Posterior vena cava (tissue), 2 donors: ENCODE measurements around the gene CXCL16. TPM values are rescaled to one million over a fixed set of nuclear protein-coding genes. Genes with fewer than 3 reads are reported as not detected.
A peak's percentile ranks its signal among the peaks of the same experiment; 100 is the strongest.
"Not testable (repeated sequence)": the region's sequence is repeated elsewhere in the genome, so short reads cannot be mapped to it uniquely, and the experiment has no call there.

Experiments
- DNase-seq: peaks from one replicate; pipeline ENCODE4 v3.0.0-alpha.2; 2020; ENCODE audit warnings: low spot score
- intact Hi-C, 2 donors: fragments of 100-400 bp; cut with DNase I; formaldehyde crosslinking; loops; one replicate each; pipeline versions ENCODE4 v1.14.1 to v1.14.2; 2022 to 2023
- total RNA-seq, 2 donors: library from RNA; stranded (reverse); fragmentation: NEBNext Ultra II Directional; extraction: Animal tissue kit (Norgen Biotek cat#: 25700); gene quantifications; one replicate each; pipeline ENCODE4 v1.2.1, GENCODE V29; 2021
- donor health status: DM: yes; HTN: yes; CAD: no.
- donor health status: DM: yes; HTN: yes; CAD: no.

The CXCL16 gene
- total RNA-seq, 2 donors from 2014 or later: 14.8 to 20.4 TPM

DNA sequence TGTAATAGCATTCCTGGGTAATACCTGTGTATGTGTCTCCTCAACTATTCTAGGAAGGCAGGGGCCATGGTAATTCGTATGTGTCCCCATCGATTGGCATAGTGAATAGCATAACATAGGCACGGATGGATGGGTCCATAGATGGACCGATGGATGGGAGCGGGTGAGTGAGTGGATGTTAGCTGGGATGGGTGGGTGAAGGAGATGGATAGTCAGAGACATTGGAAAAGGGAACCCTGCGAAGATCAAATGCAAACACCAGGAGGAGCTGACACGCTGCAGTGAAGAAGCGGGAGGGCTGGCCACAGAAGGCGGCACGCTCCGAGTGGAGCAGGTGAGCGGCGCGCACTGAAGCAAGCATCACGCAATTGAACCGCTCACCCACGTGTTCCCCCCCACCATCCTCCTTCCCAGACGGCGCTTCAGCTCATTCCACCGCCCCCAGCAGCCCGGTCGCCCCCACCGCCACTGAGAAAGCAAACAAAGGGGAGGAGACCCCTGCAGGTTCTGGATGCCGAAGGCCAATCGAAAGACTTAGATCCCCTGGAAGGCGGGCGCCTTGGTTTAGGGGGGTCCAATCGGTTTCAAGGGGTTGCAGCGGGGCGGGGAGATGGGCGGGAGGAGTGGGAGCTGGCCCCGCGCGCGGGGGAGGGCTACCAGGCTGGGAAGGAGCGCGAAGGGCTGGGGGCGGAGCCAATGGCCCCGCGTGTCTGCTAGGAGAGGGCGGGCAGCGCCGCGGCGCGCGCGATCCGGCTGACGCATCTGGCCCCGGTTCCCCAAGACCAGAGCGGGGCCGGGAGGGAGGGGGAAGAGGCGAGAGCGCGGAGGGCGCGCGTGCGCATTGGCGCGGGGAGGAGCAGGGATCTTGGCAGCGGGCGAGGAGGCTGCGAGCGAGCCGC is 29.7 kb downstream of the CXCL16 start, which contains the start of gene ARRB2:
ARRB2 (plus strand) TSS at position 839 of the 899 bp plus-strand sequence. CDS start 90 bp downstream, outside the sequence.
- DNase-seq: peak; percentile 100
- intact Hi-C loops: no loop called here

DNA sequence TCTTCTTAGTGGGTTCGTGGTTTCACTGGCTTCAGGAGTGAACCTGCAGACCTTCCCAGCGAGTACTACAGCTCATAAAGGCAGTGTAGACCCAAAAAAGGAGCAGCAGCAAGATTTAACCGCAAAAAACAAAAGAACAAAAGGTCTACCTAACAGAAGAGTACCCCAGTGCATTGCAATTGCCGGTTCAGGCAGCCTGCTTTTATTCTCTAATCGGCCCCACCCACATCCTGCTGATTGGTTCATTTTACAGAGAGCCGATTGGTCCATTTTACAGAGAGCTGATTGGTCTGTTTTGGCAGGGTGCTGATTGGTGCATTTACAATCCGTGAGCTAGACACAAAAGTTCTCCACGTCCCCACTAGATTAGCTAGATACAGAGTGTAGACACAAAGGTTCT is 31.3 kb downstream of the CXCL16 start:
- intact Hi-C loops: no loop called here
- DNase-seq: no peak

DNA sequence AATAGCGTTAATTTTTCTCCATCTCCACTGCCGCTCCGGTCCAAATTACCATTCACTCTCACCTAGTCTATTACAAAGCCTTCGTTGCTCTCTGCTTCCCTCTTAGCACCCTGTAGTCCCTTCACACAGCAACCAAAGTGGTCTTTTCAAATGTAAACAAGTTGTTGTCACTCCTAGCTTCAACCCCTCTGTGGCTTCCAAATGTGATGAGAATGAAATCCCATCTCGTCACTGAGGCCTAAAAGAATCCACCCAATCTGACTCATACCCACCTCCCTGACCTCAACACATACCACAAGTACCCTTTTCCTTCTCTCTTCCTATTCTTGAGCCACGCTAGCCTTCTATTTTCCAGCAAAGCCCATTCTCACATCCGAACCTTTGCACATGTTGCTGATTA is 33.6 kb downstream of the CXCL16 start:
- intact Hi-C loops: no loop called here
- no peak for DNase-seq

DNA sequence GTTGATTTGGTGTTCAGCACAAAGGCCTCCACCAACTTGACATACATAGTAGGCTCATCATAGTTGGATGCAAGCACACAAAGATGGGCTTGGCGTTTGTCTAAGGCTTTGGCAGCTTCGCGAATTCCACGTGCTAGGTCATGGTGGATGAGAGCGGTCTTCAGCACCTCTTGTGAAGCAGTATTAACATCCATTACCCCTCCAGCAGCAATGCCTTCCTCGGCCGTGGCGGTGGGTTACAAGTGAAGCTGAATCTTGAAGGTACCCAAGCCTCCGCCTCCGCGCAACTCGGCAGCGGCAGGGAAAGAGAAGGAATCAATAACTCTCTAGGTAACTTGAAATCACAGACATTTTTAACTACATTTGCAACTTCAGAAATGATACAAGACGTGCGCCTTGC is 34.7 kb downstream of the CXCL16 start:
- DNase-seq: peak; percentile 72
- intact Hi-C loops: no loop called here

DNA sequence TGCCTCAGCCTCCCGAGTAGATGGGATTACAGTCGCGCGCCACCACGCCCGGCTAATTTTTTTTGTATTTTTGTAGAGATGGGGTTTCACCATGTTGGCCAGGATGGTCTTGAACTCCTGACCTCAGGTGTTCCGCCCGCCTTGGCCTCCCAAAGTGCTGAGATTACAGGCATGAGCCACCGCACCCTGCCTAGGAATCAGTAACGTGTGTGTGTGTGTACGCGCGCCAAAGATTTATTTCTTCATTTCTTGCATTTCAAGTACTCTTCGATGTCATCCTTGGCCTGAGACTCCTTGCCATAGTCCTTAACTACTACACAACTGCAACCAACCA is 35.2 kb downstream of the CXCL16 start:
- intact Hi-C loops: not testable (repeated sequence)
- peak; percentile 37 for DNase-seq

DNA sequence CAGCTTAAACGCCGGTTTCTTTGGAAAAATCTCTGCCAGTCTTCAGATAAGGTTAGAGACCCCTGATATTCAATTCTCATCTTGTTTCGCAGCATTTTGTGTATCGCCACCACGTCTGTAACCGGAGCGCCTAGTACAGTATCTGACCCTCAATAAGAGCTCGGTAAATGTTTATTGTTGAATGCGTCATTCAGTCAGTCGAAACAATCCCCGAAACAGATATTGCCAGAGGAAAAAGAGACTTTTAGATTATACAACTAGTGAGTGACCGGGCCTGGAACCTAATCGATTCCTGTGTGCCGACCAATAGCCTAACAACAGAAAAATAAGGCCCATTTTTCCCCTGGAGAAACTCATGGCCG is 36.4 kb downstream of the CXCL16 start:
- DNase-seq: no peak
- intact Hi-C loops: no loop called here

DNA sequence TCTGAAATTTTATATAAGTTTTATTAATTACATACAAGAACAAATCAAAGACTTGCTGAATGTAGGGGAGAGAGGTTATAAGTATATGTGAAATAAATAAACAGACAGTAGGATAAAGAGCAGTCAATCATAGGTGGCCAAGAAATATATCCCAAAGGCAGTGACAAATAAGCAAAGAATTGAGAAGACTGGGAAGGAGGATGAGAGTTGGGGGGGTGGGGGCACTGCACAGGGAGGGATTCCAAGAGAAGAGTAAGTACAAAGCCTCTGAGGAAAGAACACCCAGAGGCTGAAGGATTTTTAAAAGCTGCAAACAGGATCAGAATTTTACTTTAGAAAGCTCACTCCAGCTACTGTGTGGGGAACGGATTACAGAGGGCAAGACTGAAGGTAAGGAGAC is 38.6 kb downstream of the CXCL16 start:
- intact Hi-C loops: no loop called here
- no peak for DNase-seq

DNA sequence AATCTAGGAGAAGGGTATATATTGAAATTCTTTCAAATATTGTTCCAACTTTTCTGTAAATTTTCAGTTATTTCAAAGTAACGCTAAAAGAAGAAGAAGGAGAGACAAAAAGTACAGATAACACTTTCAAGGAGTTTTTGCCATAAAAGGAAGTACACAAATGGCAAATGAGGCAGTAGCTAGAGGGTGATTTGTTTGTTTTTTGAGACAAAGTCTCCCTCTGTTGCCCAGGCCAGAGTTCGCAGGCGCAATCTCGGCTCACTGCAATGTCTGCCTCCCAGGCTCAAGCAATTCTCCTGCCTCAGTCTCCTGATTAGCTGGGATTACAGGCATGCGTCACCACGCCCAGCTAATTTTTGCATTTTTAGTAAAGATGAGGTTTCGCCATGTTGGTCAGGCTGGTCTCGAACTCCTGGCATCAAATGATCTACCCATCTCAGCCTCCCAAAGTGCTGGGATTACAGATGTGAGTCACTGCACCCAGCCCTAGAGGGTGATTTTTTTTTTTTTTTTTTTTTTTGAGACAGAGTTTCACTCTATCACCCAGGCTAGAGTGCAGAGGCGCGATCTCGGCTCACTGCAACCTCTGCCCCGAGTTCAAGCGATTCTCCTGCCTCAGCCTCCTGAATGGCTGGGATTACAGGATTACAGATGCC is 40.2 kb downstream of the CXCL16 start:
- intact Hi-C loops, DNase-seq: not testable (repeated sequence)

DNA sequence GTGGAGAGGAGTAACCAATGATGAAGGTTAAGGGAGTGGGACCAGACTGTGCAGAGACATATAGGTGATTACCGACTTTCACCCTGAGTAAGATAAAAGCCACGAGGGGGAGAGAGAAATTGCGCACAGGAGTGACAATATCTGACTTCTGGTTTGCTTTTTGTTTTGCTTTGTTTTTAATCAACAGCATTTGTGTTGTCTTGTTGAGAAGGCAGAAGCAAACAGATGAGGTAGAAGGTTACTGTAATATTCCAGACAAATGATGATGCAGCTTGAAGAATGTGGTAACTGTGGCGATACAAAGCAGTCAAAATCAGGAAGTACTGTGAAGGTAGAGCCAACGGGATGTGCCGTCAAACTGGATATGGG is 43.3 kb downstream of the CXCL16 start:
- no peak for DNase-seq
- intact Hi-C loops: no loop called here

DNA sequence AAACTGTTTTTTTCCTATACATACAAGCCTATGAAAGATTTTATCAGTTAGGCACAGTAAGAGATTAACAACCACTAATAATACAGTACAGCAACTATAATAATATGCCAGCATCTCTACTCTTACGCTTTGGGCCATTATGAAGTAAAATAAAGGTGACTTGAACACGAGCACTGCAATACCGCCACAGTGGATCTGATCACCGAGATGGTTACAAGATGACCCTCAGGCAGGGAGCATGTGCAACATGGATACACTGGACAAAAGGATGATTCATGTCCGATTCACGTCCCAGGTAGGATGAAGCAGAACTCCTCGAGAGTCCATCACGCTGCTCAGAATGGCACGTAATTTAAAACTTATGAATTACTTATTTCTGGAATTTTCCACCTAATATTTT is 46.3 kb downstream of the CXCL16 start:
- DNase-seq: no peak
- intact Hi-C loops: no loop called here

DNA sequence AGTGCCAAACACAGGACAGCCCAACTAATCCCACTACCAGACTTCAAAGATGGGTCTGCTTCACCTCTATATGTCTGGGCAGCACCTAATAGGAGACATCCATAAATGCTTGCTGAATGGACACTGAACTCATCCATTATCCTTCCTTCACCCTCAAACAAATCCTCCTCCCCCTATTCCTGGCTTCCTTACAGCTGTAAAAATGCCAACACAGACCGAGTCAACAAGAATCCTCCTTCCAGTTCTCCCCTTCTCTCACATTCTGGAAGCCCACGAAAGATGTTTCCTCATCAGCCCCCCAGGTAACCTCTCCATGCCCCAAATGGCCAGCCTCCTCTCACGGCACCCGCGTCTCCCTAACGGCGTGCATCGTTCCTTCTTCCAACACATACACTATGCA is 48.0 kb downstream of the CXCL16 start:
- DNase-seq: no peak
- intact Hi-C loops: no loop called here

DNA sequence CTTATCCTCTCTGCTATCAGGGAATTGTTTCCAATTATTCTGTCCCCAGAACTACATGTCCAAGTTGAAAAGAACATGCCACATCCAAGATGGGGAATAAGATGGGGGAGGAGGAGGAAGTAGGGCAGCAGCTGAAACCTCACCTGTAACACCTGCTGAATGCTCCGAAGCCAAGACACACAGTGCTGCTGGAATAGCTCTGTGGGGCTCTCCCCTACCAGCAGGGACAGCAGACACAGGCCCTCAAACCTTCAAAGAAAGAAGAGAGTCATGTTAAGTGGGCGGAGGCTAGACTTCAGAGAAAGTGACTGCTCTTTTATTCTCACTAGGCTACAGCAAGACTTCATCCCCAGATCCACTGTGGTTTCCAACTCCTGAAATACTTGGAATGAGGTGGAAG is 49.0 kb downstream of the CXCL16 start:
- intact Hi-C loops: no loop called here
- no peak for DNase-seq

DNA sequence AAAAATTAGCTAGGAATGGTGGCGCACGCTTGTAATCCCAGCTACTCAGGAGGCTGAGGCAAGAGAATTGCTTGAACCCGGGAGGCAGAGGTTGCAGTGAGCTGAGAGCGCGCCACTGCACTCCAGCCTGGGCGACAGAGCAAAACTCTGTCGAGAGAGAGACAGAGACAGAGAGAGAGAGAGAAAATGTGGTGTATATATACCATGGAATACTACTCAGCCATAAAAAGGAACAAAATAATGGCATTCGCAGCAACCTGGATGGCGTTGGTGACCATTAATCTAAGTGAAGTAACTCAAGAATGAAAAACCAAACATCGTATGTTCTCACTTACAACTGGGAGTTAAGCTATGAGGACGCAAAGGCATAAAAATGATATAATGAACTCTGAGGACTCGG is 49.9 kb downstream of the CXCL16 start:
- DNase-seq, intact Hi-C loops: not testable (repeated sequence)

DNA sequence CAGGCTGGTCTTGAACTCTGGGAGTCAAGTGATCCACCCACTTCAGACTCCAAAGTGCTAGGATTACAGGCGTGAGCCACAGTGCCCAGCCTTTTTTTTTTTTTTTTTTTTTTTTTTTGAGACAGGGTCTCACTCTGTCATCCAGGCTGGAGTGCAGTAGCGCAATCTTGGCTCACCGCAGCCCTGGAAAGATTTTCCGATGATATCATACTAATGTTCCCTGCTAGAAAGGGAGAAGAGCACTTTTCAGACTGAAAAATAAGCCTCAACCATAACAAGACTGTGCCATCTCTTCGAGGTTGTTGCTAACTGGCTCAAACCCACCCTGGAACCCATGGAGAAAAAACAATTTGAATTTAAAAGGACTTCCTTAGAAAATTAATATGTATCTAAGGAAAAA is 56.0 kb downstream of the CXCL16 start:
- intact Hi-C loops, DNase-seq: not testable (repeated sequence)

Other genes with a start within 250 kb of the CXCL16 start
- gene SPNS2, start 241.0 kb downstream of the CXCL16 start, total RNA-seq: 10 to 100 TPM; 16.2 to 20.9 TPM
- gene MYBBP1A, start 184.5 kb downstream of the CXCL16 start, total RNA-seq: 10 to 100 TPM; 37.9 to 41.0 TPM
- gene GGT6, start 179.4 kb downstream of the CXCL16 start, total RNA-seq: not detected
- 1 to 10 TPM; 2.0 to 3.0 TPM for gene SMTNL2, start 155.4 kb downstream of the CXCL16 start, total RNA-seq
- not detected for gene ALOX15, start 98.2 kb downstream of the CXCL16 start, total RNA-seq
- 10 to 100 TPM; 33.3 to 37.8 TPM for gene PELP1, start 35.8 kb downstream of the CXCL16 start, total RNA-seq
- gene ARRB2, start 29.3 kb downstream of the CXCL16 start, total RNA-seq: 10 to 100 TPM; 50.7 to 63.8 TPM
- gene MED11, start 8.5 kb downstream of the CXCL16 start, total RNA-seq: 10 to 100 TPM in 1 of 2 donors, 1 to 10 TPM in 1; 10.0 to 10.8 TPM
- gene ZMYND15, start 95 bp downstream of the CXCL16 start, total RNA-seq: 1 to 10 TPM; 1.1 to 1.2 TPM
- gene TM4SF5, start 32.0 kb upstream of the CXCL16 start, total RNA-seq: not detected
- gene VMO1, start 46.4 kb upstream of the CXCL16 start, total RNA-seq: 1 to 10 TPM; 2.1 to 3.4 TPM
- not detected for gene GLTPD2, start 49.0 kb upstream of the CXCL16 start, total RNA-seq
- gene PSMB6, start 56.2 kb upstream of the CXCL16 start, total RNA-seq: 100 to 1,000 TPM in 1 of 2 donors, 10 to 100 TPM in 1; 87.5 to 103 TPM
- 10 to 100 TPM; 22.2 to 30.3 TPM for gene PLD2, start 67.2 kb upstream of the CXCL16 start, total RNA-seq
- 10 to 100 TPM; 53.3 to 67.0 TPM for gene MINK1, start 93.4 kb upstream of the CXCL16 start, total RNA-seq
- gene C17orf107, start 159.6 kb upstream of the CXCL16 start, total RNA-seq: 1 to 10 TPM in 1 of 2 donors, under 1 TPM in 1; 1.00 to 1.3 TPM
- 1 to 10 TPM in 1 of 2 donors, under 1 TPM in 1; 0.57 to 1.5 TPM for gene CHRNE, start 163.2 kb upstream of the CXCL16 start, total RNA-seq
- gene GP1BA, start 192.3 kb upstream of the CXCL16 start, total RNA-seq: not detected
- gene SLC25A11, start 200.1 kb upstream of the CXCL16 start, total RNA-seq: 10 to 100 TPM; 33.0 to 43.7 TPM
- gene RNF167, start 200.3 kb upstream of the CXCL16 start, total RNA-seq: 10 to 100 TPM; 62.7 to 77.3 TPM
- gene PFN1, start 208.6 kb upstream of the CXCL16 start, total RNA-seq: 100 to 1,000 TPM; 582 to 588 TPM
- 1 to 10 TPM; 3.2 to 4.3 TPM for gene ENO3, start 211.2 kb upstream of the CXCL16 start, total RNA-seq
- gene SPAG7, start 227.9 kb upstream of the CXCL16 start, total RNA-seq: 10 to 100 TPM; 47.0 to 50.7 TPM
- gene CAMTA2, start 247.7 kb upstream of the CXCL16 start, total RNA-seq: 10 to 100 TPM; 52.0 to 72.2 TPM